HEK293T (cell line): ENCODE measurements around the gene LSM11.

Source experiments
- ARNT ChIP-seq: fragments of 450-650 bp; IDR thresholded peaks from 2 replicates; pipeline ENCODE4 v1.6.1; 2017; ENCODE audit warnings: mild to moderate bottlenecking
- BHLHE40 ChIP-seq: fragments of 450-650 bp; IDR thresholded peaks from 2 replicates; pipeline ENCODE4 v1.6.1; 2016; ENCODE audit warnings: mild to moderate bottlenecking, moderate library complexity, borderline replicate concordance
- FOXK2 ChIP-seq: fragments of 450-650 bp; IDR thresholded peaks from 2 replicates; pipeline ENCODE4 v1.6.1; 2016; ENCODE audit warnings: mild to moderate bottlenecking
- L3MBTL2 ChIP-seq: fragments of 450-650 bp; conservative IDR thresholded peaks from 2 replicates; pipeline ENCODE4 v1.6.1; 2016; ENCODE audit warnings: mild to moderate bottlenecking
- PKNOX1 ChIP-seq: fragments of 450-650 bp; IDR thresholded peaks from 2 replicates; pipeline ENCODE4 v1.6.1; 2016
- SP1 ChIP-seq: fragments of 450-650 bp; IDR thresholded peaks from 2 replicates; pipeline ENCODE4 v1.6.1; 2017
- TARDBP ChIP-seq: fragments of 450-650 bp; IDR thresholded peaks from 2 replicates; pipeline ENCODE4 v1.6.1; 2016

DNA sequence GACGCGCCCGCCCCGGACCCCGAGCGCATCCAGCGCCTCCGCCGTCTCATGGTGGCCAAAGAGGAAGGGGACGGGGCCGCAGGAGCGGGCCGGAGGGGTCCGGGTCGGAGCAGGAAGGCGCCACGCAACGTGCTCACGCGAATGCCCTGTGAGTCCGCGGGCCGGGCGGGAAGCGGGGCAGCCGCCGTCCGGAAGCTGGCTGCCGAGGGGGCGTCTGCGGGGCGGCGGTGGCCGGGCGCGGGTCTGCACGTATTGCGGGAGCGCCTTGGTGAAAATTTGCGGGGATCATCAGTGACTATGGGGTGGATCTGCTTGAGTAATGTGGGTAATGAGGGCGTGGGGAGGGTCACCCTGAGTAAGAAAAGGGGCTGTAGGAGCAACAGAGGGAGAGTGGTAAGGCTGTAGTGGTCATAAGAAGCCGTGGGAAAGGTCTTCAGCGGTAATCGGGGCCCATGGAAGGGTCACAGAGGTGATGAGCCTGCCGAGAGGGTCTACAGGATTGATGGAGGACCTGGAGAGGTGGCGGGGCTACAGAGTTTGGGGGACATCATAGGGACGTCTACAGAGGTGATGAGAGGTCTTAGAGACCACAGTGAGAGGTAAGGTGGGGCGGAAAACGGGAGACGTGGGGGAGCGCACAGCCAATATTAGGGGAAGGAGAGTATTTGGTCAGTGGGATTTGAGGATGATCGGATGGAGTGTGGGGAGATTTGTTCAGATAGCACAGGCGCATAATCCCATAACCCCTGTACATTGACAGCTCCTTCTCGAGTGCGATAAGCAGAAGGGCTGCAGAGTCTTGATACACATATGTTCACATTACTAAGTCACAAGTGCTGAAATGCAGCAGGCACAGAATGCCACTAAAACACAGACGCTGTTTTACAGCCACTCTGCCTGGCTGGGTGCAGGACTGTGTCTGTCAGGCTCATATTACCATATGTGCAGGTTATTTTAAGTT lies 819 bp downstream of the LSM11 start:
- TF ChIP-seq L3MBTL2 (no peak), FOXK2 (no peak), ARNT (no peak), TARDBP (no peak), PKNOX1 (no peak), BHLHE40 (no peak), SP1 (no peak)
